B cell (primary cell): Measurements from ENCODE around the gene PIH1D1.

Experiments
- CTCF ChIP-seq: fragments of 200-600 bp; IDR thresholded peaks from one replicate; pipeline ENCODE4 v1.8.0; 2022; ENCODE audit warnings: antibody characterized with exemption, mild to moderate bottlenecking
- EZH2 ChIP-seq: IDR thresholded peaks from 2 replicates; pipeline ENCODE4 v1.6.1; 2012; ENCODE audit warnings: borderline replicate concordance, low read depth, mild to moderate bottlenecking, moderate library complexity, low read length; ENCODE audit not compliant: insufficient read depth, poor library complexity, severe bottlenecking

GRCh38 chr19:49469828-49470614, 18.4 kb upstream of the PIH1D1 start:
- TF ChIP-seq CTCF (peak; percentile 78), EZH2 (no peak)
